Measurements from ENCODE around the gene SPDYC. TPM values are rescaled to one million over a fixed set of nuclear protein-coding genes. Genes with fewer than 3 reads are reported as not detected.

Gene SPDYC
- total and polyA plus RNA-seq, 2 of the 13 experiments (the other 11 are each of a cell fraction or from before 2014, with no cell fraction given), result 0.15 to 0.33 TPM

DNA sequence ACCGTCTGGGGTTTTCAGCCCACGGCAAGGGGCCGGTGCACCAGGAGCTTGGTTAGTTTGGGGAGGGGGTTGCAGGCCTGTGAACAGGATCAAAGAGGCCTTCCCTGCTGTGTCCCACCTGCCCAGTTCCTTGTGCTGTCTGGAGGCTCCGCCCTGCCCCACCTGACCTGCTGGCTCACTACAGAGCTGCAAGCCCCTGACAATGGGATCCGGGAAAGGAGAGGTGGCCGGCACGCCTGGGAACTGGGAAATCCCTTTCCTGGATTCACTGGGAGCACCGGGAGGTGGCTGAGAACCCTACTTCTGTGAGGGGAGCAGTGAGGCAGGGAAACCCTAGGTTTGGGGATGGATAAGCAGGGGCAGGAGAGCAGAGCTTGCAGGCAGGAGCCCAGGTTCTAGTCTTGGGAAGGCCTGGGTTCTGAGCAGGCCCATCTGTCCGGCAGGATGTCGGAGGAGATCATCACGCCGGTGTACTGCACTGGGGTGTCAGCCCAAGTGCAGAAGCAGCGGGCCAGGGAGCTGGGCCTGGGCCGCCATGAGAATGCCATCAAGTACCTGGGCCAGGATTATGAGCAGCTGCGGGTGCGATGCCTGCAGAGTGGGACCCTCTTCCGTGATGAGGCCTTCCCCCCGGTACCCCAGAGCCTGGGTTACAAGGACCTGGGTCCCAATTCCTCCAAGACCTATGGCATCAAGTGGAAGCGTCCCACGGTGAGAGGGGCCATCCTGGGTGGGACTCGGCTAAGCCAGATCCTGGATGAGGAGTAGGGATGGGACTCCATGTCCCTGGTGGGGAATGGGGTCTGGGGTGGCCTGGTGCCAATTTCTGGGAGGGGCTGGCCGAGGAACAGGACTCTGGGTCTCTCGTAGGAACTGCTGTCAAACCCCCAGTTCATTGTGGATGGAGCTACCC, 12.5 kb downstream of the SPDYC start (continued):
- TF ChIP-seq, protein P1, sequence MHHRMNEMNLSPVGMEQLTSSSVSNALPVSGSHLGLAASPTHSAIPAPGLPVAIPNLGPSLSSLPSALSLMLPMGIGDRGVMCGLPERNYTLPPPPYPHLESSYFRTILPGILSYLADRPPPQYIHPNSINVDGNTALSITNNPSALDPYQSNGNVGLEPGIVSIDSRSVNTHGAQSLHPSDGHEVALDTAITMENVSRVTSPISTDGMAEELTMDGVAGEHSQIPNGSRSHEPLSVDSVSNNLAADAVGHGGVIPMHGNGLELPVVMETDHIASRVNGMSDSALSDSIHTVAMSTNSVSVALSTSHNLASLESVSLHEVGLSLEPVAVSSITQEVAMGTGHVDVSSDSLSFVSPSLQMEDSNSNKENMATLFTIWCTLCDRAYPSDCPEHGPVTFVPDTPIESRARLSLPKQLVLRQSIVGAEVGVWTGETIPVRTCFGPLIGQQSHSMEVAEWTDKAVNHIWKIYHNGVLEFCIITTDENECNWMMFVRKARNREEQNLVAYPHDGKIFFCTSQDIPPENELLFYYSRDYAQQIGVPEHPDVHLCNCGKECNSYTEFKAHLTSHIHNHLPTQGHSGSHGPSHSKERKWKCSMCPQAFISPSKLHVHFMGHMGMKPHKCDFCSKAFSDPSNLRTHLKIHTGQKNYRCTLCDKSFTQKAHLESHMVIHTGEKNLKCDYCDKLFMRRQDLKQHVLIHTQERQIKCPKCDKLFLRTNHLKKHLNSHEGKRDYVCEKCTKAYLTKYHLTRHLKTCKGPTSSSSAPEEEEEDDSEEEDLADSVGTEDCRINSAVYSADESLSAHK (CRISPR knock-in tag; IDR thresholded peaks at IDR 0.05; ENCODE audit: borderline replicate concordance), result no peak
- TF ChIP-seq ZNF382 (CRISPR knock-in tag; IDR thresholded peaks at IDR 0.05; ENCODE audit: borderline replicate concordance) (no peak), TGIF2 (CRISPR knock-in tag; IDR thresholded peaks at IDR 0.05) (no peak), ZNF441 (CRISPR knock-in tag; IDR thresholded peaks at IDR 0.05; ENCODE audit: borderline replicate concordance) (no peak), ZNF7 (CRISPR knock-in tag; IDR thresholded peaks at IDR 0.05) (no peak), ZNF274 (CRISPR knock-in tag; IDR thresholded peaks at IDR 0.05) (0 out of 2 replicates have a peak, but pooled peaks have one; percentile 82), ZNF850 (CRISPR knock-in tag; conservative IDR thresholded peaks at IDR 0.05) (no peak), ELF1 (CRISPR knock-in tag; IDR thresholded peaks at IDR 0.05) (no peak), CBX1 (IDR thresholded peaks at IDR 0.05; ENCODE audit: low read depth) (no peak), ZBTB1 (CRISPR knock-in tag; IDR thresholded peaks at IDR 0.05; ENCODE audit: borderline replicate concordance) (no peak), SETDB1 (CRISPR knock-in tag; IDR thresholded peaks at IDR 0.05; ENCODE audit: borderline replicate concordance) (no peak), SIN3A (IDR thresholded peaks at IDR 0.05; ENCODE audit: borderline replicate concordance, low read depth, low read length) (no peak), ELF4 (CRISPR knock-in tag; IDR thresholded peaks at IDR 0.05; ENCODE audit: borderline replicate concordance) (no peak), PCBP2 (optimal IDR thresholded peaks at IDR 0.05; ENCODE audit: low read depth, low read length, poor library complexity, severe bottlenecking) (no peak), ZBTB20 (CRISPR knock-in tag; IDR thresholded peaks at IDR 0.05; ENCODE audit: borderline replicate concordance, low read depth) (no peak), ZNF577 (CRISPR knock-in tag; IDR thresholded peaks at IDR 0.05; ENCODE audit: borderline replicate concordance, low read depth) (no peak), ZNF431 (CRISPR knock-in tag; IDR thresholded peaks at IDR 0.05; ENCODE audit: borderline replicate concordance, low read depth) (no peak)
- TF ChIP-seq, protein P2, sequence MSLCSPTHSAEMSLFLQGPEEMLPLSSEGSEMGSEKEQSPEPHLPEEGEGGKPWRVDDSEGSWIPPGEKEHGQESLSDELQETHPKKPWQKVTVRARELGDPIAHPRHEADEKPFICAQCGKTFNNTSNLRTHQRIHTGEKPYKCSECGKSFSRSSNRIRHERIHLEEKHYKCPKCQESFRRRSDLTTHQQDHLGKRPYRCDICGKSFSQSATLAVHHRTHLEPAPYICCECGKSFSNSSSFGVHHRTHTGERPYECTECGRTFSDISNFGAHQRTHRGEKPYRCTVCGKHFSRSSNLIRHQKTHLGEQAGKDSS (CRISPR knock-in tag; IDR thresholded peaks at IDR 0.05; ENCODE audit: borderline replicate concordance, low read depth), result no peak
- TF ChIP-seq, protein P3, sequence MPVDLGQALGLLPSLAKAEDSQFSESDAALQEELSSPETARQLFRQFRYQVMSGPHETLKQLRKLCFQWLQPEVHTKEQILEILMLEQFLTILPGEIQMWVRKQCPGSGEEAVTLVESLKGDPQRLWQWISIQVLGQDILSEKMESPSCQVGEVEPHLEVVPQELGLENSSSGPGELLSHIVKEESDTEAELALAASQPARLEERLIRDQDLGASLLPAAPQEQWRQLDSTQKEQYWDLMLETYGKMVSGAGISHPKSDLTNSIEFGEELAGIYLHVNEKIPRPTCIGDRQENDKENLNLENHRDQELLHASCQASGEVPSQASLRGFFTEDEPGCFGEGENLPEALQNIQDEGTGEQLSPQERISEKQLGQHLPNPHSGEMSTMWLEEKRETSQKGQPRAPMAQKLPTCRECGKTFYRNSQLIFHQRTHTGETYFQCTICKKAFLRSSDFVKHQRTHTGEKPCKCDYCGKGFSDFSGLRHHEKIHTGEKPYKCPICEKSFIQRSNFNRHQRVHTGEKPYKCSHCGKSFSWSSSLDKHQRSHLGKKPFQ (CRISPR knock-in tag; IDR thresholded peaks at IDR 0.05; ENCODE audit: insufficient replicate concordance), result no peak
- TF ChIP-seq, protein P4, sequence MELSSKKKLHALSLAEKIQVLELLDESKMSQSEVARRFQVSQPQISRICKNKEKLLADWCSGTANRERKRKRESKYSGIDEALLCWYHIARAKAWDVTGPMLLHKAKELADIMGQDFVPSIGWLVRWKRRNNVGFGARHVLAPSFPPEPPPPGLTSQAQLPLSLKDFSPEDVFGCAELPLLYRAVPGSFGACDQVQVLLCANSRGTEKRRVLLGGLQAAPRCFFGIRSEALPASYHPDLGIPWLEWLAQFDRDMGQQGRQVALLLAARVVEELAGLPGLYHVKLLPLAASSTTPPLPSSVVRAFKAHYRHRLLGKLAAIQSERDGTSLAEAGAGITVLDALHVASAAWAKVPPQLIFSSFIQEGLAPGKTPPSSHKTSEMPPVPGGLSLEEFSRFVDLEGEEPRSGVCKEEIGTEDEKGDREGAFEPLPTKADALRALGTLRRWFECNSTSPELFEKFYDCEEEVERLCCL (CRISPR knock-in tag; IDR thresholded peaks at IDR 0.05; ENCODE audit: borderline replicate concordance), result no peak
- TF ChIP-seq, protein P5, sequence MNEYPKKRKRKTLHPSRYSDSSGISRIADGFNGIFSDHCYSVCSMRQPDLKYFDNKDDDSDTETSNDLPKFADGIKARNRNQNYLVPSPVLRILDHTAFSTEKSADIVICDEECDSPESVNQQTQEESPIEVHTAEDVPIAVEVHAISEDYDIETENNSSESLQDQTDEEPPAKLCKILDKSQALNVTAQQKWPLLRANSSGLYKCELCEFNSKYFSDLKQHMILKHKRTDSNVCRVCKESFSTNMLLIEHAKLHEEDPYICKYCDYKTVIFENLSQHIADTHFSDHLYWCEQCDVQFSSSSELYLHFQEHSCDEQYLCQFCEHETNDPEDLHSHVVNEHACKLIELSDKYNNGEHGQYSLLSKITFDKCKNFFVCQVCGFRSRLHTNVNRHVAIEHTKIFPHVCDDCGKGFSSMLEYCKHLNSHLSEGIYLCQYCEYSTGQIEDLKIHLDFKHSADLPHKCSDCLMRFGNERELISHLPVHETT (CRISPR knock-in tag; conservative IDR thresholded peaks at IDR 0.05), result no peak

All from HepG2 (cell line).